Sigmoid colon (tissue), 7 donors: ENCODE results near the gene CTTNBP2NL. TPM values are rescaled to one million over a fixed set of nuclear protein-coding genes. Genes with fewer than 3 reads are reported as not detected.

Experiments
- DNase-seq: peaks from one replicate; pipeline ENCODE4 v3.0.0-alpha.2; 2019
- H3K27ac ChIP-seq, 4 donors: fragments of 200-600 bp; sonication (generic); one replicate each; pipeline ENCODE4 v1.5.1; 2016 to 2019; ENCODE audit warnings: mild to moderate bottlenecking in 1 of 4
- H3K27me3 ChIP-seq, 3 donors: fragments of 200-600 bp; sonication (generic); one replicate each; pipeline ENCODE4 v1.5.1; 2019; ENCODE audit warnings: mild to moderate bottlenecking in 1 of 3
- H3K36me3 ChIP-seq, 4 donors: fragments of 200-600 bp; sonication (generic); one replicate each; pipeline ENCODE4 v1.5.1; 2016 to 2019
- H3K4me1 ChIP-seq, 4 donors: fragments of 200-600 bp; sonication (generic); one replicate each; pipeline ENCODE4 v1.5.1; 2017 to 2019
- H3K4me3 ChIP-seq, 4 donors: fragments of 200-600 bp; sonication (generic); one replicate each; pipeline ENCODE4 v1.5.1; 2017 to 2019; ENCODE audit warnings: mild to moderate bottlenecking in 2 of 4, moderate library complexity in 1 of 4
- H3K9me3 ChIP-seq, 4 donors: fragments of 200-600 bp in 3 of 4; sonication (generic) in 3 of 4; one replicate each; pipeline versions ENCODE4 v1.5.1 to v1.6.1; 2013 to 2019
- EP300 ChIP-seq, 4 donors: sonication (generic); formaldehyde crosslinking; IDR thresholded peaks; one replicate each; pipeline ENCODE4 v1.6.1; 2017; ENCODE audit warnings: antibody characterized with exemption in 4 of 4
- POLR2A ChIP-seq, 2 donors: fragments of 450-650 bp; IDR thresholded peaks; one replicate each; pipeline ENCODE4 v1.6.1; 2016; ENCODE audit warnings: antibody characterized with exemption in 2 of 2, mild to moderate bottlenecking in 2 of 2, moderate library complexity in 2 of 2
- POLR2AphosphoS5 ChIP-seq, 4 donors: sonication (generic); formaldehyde crosslinking; IDR thresholded peaks; one replicate each; pipeline ENCODE4 v1.6.1; 2017; ENCODE audit warnings: antibody characterized with exemption in 4 of 4
- WGBS, 2 donors: extraction: QIAGEN DNeasy Blood & Tissue Kit; methylation state at CpG; one replicate each; pipeline ENCODE4 v1.1.7; 2013; 5-methylcytosine and 5-hydroxymethylcytosine counted together
- intact Hi-C: fragments of 100-400 bp; cut with DNase I; formaldehyde crosslinking; loops from one replicate; pipeline ENCODE4 v1.15.1; 2023
- polyA plus RNA-seq, 3 donors: library from polyadenylated mRNA; stranded (reverse); fragments of 200-250 nt; gene quantifications; one replicate each; pipeline ENCODE4 v1.2.3, GENCODE V29; 2013
- total RNA-seq, 4 donors: library from RNA; depleted of rRNA; stranded (reverse); fragments of >200 nt; gene quantifications; one replicate each; pipeline ENCODE4 v1.1.0, GENCODE V29; 2016
- TF ChIP-seq, protein P1 (sequence below), 4 experiments: fragments of 450-650 bp in 3 of 4; fragments of 200-600 bp in 1 of 4; IDR thresholded peaks; one replicate each; pipeline ENCODE4 v1.5.1; 2016 to 2019; ENCODE audit warnings: antibody characterized with exemption in 4 of 4, mild to moderate bottlenecking in 3 of 4, moderate library complexity in 2 of 4
- donor health status: healthy with polysubstance abuse.
- donor health status: Bipolar disorder and iron deficiency.
- donor health status: healthy.

The CTTNBP2NL gene
- total and polyA plus RNA-seq, 7 donors, result 11.4 to 25.5 (median 16.4) TPM

DNA sequence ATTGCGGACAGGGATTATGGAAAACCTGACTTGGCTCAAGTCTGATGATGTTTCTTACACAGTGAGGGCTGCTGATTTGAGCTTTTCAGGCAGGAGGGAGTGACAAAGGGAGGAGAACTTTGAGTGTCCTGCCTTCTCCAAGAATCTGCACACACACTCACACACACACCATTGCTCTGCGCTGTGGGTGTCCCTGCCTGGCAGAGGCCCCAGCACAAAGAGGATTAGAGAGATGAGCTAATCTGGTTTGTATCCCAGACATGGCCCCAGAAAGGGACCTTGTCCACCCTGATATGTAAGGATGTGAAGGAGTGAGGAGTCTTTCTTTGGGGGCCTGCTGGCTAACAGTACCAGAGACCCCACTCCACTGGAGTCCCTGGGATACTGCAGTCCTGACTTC lies 106.8 kb downstream of the CTTNBP2NL start:
- Histone ChIP-seq H3K27ac (no peak overlapping the region), H3K9me3 (no peaks in the 10 kb centered on the region), H3K36me3 (no peaks in the 10 kb centered on the region), H3K27me3 (peaks cover 6 to 49% (median 6%) of the 10 kb centered on the region in 3 donors), H3K4me1 (peaks cover 0 to 17% (median 15%) of the 10 kb centered on the region in 4 donors), H3K4me3 (no peak overlapping the region)
- intact Hi-C loops, result loop anchor here (5.0 kb wide), 1 partner anchor 204 kb away; the partner anchor contains the start of gene RHOC
- no peak for DNase-seq
- WGBS, 2 donors, result 76 to 79% methylated on average over 2 of the region's 2 CpGs
- TF ChIP-seq POLR2AphosphoS5 (IDR thresholded peaks at IDR 0.05) (no peak), EP300 (IDR thresholded peaks at IDR 0.05) (no peak), POLR2A (IDR thresholded peaks at IDR 0.05) (no peak)
- TF ChIP-seq, protein P1, sequence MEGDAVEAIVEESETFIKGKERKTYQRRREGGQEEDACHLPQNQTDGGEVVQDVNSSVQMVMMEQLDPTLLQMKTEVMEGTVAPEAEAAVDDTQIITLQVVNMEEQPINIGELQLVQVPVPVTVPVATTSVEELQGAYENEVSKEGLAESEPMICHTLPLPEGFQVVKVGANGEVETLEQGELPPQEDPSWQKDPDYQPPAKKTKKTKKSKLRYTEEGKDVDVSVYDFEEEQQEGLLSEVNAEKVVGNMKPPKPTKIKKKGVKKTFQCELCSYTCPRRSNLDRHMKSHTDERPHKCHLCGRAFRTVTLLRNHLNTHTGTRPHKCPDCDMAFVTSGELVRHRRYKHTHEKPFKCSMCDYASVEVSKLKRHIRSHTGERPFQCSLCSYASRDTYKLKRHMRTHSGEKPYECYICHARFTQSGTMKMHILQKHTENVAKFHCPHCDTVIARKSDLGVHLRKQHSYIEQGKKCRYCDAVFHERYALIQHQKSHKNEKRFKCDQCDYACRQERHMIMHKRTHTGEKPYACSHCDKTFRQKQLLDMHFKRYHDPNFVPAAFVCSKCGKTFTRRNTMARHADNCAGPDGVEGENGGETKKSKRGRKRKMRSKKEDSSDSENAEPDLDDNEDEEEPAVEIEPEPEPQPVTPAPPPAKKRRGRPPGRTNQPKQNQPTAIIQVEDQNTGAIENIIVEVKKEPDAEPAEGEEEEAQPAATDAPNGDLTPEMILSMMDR (IDR thresholded peaks at IDR 0.05), result no peak

DNA sequence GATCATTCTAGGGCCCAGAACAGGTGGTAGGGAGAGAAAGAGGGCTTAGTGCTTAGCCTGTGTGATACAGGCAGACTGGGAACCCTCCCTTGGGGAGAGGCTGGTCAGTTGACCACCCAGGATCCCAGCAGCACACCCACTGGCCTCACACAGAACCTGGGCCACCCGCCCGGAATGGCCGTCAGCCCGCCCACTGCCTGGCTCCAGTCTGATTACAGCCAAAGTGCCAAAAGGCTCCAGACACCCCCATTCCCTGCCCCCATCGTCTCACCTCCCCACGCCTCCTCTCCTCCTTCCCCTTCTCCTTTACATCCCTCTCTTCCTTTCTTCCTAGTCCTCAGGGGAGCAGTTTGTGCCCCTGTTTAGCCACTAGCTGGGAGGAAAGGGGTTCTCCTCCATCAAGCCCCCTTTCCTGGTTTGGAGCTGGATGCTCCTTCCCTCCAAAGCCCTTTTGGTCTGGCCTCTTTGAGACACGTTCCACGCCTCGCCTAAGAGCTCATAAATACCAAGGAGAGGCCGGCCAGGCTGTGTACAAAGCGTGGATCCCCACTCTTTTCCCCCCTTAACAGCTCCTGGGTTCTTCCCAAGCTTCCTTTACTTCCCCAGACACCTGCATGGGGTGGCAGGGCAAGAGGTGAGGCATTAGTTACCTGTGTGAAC lies 108.1 kb downstream of the CTTNBP2NL start:
- peaks cover 18 to 62% (median 19%) of the 10 kb centered on the region in 3 donors for H3K27me3 ChIP-seq
- no peaks in the 10 kb centered on the region for H3K9me3 ChIP-seq
- 53 to 70% methylated on average over 11 of the region's 11 CpGs for WGBS, 2 donors
- DNase-seq, result no peak
- H3K27ac ChIP-seq, result no peak overlapping the region
- peaks cover 0 to 30% (median 28%) of the 10 kb centered on the region in 4 donors for H3K4me1 ChIP-seq
- no peaks in the 10 kb centered on the region for H3K36me3 ChIP-seq
- intact Hi-C loops, result loop anchor here (5.0 kb wide), 1 partner anchor 203 kb away; the partner anchor contains the start of gene RHOC
- no peak overlapping the region for H3K4me3 ChIP-seq
- TF ChIP-seq POLR2A (IDR thresholded peaks at IDR 0.05), result no peak

DNA sequence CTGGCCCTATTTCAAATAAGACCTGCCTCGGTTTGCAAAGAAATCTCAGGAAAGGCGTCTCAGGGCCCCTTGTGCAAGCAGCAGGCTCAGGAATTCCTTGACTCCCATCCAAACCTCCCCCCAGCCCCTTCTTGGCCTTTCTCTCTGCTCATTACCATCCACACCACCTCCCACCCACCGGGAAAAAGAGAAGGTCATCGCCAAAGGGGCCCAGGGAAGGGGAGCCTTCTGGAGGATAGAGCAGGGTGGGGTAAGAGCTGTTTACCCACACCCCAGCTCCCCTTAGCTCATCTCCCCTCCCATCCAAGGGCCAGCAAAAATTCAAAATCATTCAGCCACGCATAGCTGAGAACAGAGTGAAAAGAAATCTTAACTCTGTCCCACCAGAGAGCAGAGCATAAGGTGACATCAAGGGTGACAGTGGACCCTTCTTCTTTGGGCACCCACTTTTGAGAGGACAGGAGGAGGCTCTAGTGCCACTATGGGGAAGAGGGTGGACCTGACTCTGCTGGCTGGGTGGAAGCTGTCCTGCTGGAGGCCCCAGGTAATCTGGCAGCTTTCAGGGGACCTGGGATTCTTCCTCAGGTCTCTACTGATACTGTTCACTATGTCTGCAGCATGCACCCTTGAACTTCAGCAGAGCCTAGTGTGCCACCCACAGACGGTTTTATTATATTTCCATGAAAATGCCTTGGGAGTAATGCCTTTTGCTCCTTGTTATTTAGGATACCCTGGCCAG lies 108.8 kb downstream of the CTTNBP2NL start:
- no peak for TF ChIP-seq EP300 (IDR thresholded peaks at IDR 0.05)
- TF ChIP-seq, protein P1 (IDR thresholded peaks at IDR 0.05), result no peak
- TF ChIP-seq POLR2A (IDR thresholded peaks at IDR 0.05), result no peak
- no peak for TF ChIP-seq POLR2AphosphoS5 (IDR thresholded peaks at IDR 0.05)
- Histone ChIP-seq H3K9me3 (no peaks in the 10 kb centered on the region), H3K4me3 (no peak overlapping the region), H3K4me1 (peaks cover 0 to 34% (median 30%) of the 10 kb centered on the region in 4 donors), H3K27me3 (peaks cover 18 to 69% (median 26%) of the 10 kb centered on the region in 3 donors), H3K36me3 (no peaks in the 10 kb centered on the region), H3K27ac (no peak overlapping the region)
- 61 to 66% methylated on average over 6 of the region's 6 CpGs for WGBS, 2 donors
- intact Hi-C loops, result loop anchor here (5.0 kb wide), 1 partner anchor 202 kb away; the partner anchor contains the start of gene RHOC
- DNase-seq, result no peak

DNA sequence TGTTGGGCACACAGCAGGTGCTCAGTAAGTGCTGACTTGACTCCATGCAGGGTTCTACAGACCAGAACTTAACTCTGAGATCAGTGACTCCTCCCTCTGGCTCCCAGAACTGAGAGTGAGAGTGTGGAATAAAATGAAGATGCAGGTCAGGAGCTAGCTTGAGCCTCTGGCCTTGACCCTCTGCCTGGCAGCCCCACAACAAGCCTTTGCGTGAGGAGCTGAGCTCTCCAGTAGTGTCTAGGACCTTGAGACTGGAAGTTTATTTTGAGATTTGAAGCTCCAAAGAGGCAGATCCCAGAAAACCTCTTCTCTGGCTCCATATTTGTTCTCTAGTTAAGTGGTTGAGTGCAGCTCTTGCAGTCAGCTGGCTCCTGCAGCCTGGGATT lies 109.4 kb downstream of the CTTNBP2NL start:
- peaks cover 18 to 69% (median 30%) of the 10 kb centered on the region in 3 donors for H3K27me3 ChIP-seq
- intact Hi-C loops, result no loop called here
- H3K27ac ChIP-seq, result no peak overlapping the region
- TF ChIP-seq POLR2A (IDR thresholded peaks at IDR 0.05) (no peak), POLR2AphosphoS5 (IDR thresholded peaks at IDR 0.05) (no peak), EP300 (IDR thresholded peaks at IDR 0.05) (no peak)
- TF ChIP-seq, protein P1 (IDR thresholded peaks at IDR 0.05), result no peak
- no peak for DNase-seq
- no peak overlapping the region for H3K4me3 ChIP-seq
- 90 to 95% methylated on average over 1 of the region's 1 CpG for WGBS, 2 donors
- H3K9me3 ChIP-seq, result no peaks in the 10 kb centered on the region
- no peaks in the 10 kb centered on the region for H3K36me3 ChIP-seq
- H3K4me1 ChIP-seq, result peaks cover 0 to 34% (median 30%) of the 10 kb centered on the region in 4 donors

DNA sequence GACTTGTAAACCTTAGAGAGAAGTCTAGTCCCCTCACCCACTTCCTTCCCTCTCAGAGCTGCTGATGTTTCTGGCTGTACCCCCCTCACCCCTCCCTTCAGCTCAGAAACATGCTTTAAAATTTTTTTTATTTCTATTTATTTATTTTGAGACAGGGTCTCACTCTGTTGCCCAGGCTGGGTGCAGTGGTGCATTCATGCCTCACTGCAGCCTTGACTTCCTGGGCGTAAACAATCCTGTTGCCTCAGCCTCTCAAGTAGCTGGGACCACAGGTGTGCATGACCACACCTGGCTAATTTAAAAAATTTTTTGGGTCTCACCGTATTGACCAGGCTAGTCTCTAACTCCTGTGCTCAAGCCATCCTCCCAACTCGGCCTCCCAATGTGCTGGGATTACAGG lies 109.9 kb downstream of the CTTNBP2NL start:
- Histone ChIP-seq H3K4me3 (no peak overlapping the region), H3K4me1 (peaks cover 0 to 34% (median 30%) of the 10 kb centered on the region in 4 donors), H3K9me3 (no peaks in the 10 kb centered on the region), H3K36me3 (no peaks in the 10 kb centered on the region), H3K27ac (no peak overlapping the region), H3K27me3 (peaks cover 18 to 69% (median 30%) of the 10 kb centered on the region in 3 donors)
- intact Hi-C loops, result no loop called here
- TF ChIP-seq EP300 (IDR thresholded peaks at IDR 0.05) (no peak), POLR2A (IDR thresholded peaks at IDR 0.05) (no peak)
- TF ChIP-seq, protein P1 (IDR thresholded peaks at IDR 0.05), result no peak
- 75 to 80% methylated on average over 3 of the region's 3 CpGs for WGBS, 2 donors
- no peak for DNase-seq
